GM23248 (cell line): Measurements from ENCODE around the gene VCL. TPM values are rescaled to one million over a fixed set of nuclear protein-coding genes. Genes with fewer than 3 reads are reported as not detected.

Experiments
- DNase-seq: peaks from one replicate; pipeline ENCODE4 v3.0.0-alpha.2; 2015
- H2AFZ ChIP-seq: fragments of 200-600 bp; sonication (generic); 2 replicates; pipeline ENCODE4 v1.6.1; 2016; ENCODE audit warnings: antibody characterized with exemption
- H3F3A ChIP-seq: fragments of 200-600 bp; sonication (generic); 2 replicates; pipeline ENCODE4 v1.6.1; 2016; ENCODE audit warnings: mild to moderate bottlenecking, antibody characterized with exemption, mixed run types; ENCODE audit not compliant: insufficient read depth
- H3K27ac ChIP-seq: fragments of 200-600 bp; sonication (generic); 2 replicates; pipeline ENCODE4 v1.5.1; 2016; ENCODE audit warnings: mild to moderate bottlenecking
- H3K27me3 ChIP-seq: fragments of 200-600 bp; sonication (generic); replicated peaks from 2 replicates; pipeline ENCODE4 v1.6.1; 2016; ENCODE audit warnings: mild to moderate bottlenecking; ENCODE audit not compliant: insufficient read depth
- H3K36me3 ChIP-seq: fragments of 200-600 bp; sonication (generic); 2 replicates; pipeline ENCODE4 v1.6.1; 2016; ENCODE audit warnings: low read depth, mild to moderate bottlenecking
- H3K4me1 ChIP-seq: fragments of 200-600 bp; sonication (generic); 2 replicates; pipeline ENCODE4 v1.6.1; 2016; ENCODE audit warnings: mild to moderate bottlenecking; ENCODE audit not compliant: insufficient read depth
- H3K4me2 ChIP-seq: fragments of 200-600 bp; sonication (generic); one replicate; pipeline ENCODE4 v1.6.1; 2016; ENCODE audit warnings: mild to moderate bottlenecking; ENCODE audit not compliant: unreplicated experiment
- H3K4me3 ChIP-seq: fragments of 200-600 bp; sonication (generic); 2 replicates; pipeline ENCODE4 v1.5.1; 2016; ENCODE audit warnings: mild to moderate bottlenecking
- H3K79me2 ChIP-seq: fragments of 200-600 bp; sonication (generic); 2 replicates; pipeline ENCODE4 v1.6.1; 2016; ENCODE audit warnings: mild to moderate bottlenecking; ENCODE audit not compliant: insufficient read depth
- H3K9ac ChIP-seq: fragments of 200-600 bp; sonication (generic); 2 replicates; pipeline ENCODE4 v1.6.1; 2016; ENCODE audit warnings: mild to moderate bottlenecking
- H3K9me2 ChIP-seq: fragments of 200-600 bp; sonication (generic); 2 replicates; pipeline ENCODE4 v1.6.1; 2016; ENCODE audit warnings: mixed run types, mild to moderate bottlenecking, moderate library complexity; ENCODE audit not compliant: insufficient read depth
- H3K9me3 ChIP-seq: fragments of 200-600 bp; sonication (generic); one replicate; pipeline ENCODE4 v1.6.1; 2017; ENCODE audit warnings: low read depth
- H4K20me1 ChIP-seq: fragments of 200-600 bp; sonication (generic); 2 replicates; pipeline ENCODE4 v1.6.0; 2016; ENCODE audit not compliant: insufficient read depth
- EZH2 ChIP-seq: fragments of 200-600 bp; sonication (generic); IDR thresholded peaks from 2 replicates; pipeline ENCODE4 v1.6.1; 2018; ENCODE audit warnings: antibody characterized with exemption, mild to moderate bottlenecking; ENCODE audit not compliant: insufficient read depth, poor library complexity, severe bottlenecking
- EZH2phosphoT487 ChIP-seq: fragments of 200-600 bp; sonication (generic); IDR thresholded peaks from 2 replicates; pipeline ENCODE4 v1.6.1; 2018; ENCODE audit warnings: antibody characterized with exemption, moderate library complexity, mild to moderate bottlenecking, low read depth; ENCODE audit not compliant: insufficient read depth
- WGBS, 2 experiments: methylation state at CpG; one replicate each; pipeline ENCODE4 v1.1.6; 2015 to 2017; ENCODE audit warnings: low lambda C conversion rate in 2 of 2, low coverage in 1 of 2; ENCODE audit errors: missing lambda C conversion rate in 2 of 2; 5-methylcytosine and 5-hydroxymethylcytosine counted together
- in situ Hi-C: fragments of 300-500 bp; cut with MboI; formaldehyde crosslinking; loops from 2 replicates; pipeline ENCODE4 v1.15.0; 2020
- polyA plus RNA-seq: library from polyadenylated mRNA; unstranded; fragments of >200 nt; fragmentation: Nextera tagmentation; extraction: Ambion mirVana; gene quantifications from 2 replicates; pipeline ENCODE4 v1.2.1, GENCODE V29; 2016
- total RNA-seq: library from RNA; depleted of rRNA; stranded (reverse); fragments of >200 nt; shearing (Covaris generic); gene quantifications from 2 replicates; pipeline ENCODE4 v1.2.3, GENCODE V29; 2014; rRNA removed

Gene VCL
- total RNA-seq, result 235 and 265 TPM in 2 replicates
- 177 and 180 TPM in 2 replicates for polyA plus RNA-seq

- H3K9me2 ChIP-seq, result no peaks in the 10 kb centered on the region
- no peak for TF ChIP-seq EZH2phosphoT487
- TF ChIP-seq EZH2, result no peak
- peak within 1 kb of the TSS; percentile 81 for H3K27ac ChIP-seq
- H2AFZ ChIP-seq, result peak within 1 kb of the TSS; percentile 81
- peaks cover 51% of the 10 kb centered on the region for H3K79me2 ChIP-seq
- peak within 1 kb of the TSS; percentile 97 for H3K4me2 ChIP-seq
- peaks cover 37% of the 10 kb centered on the region for H3F3A ChIP-seq
- no peaks in the 10 kb centered on the region for H3K9me3 ChIP-seq
- H3K4me1 ChIP-seq, result peaks cover 36% of the 10 kb centered on the region
- DNase-seq, result peak; percentile 99
- H4K20me1 ChIP-seq, result no peaks in the 10 kb centered on the region; the same call in 1 of the 2 replicates
- no peaks in the 10 kb centered on the region for H3K27me3 ChIP-seq
- H3K36me3 ChIP-seq, result 0 out of 2 replicates have a peak, but pooled peaks cover 7% of the 10 kb centered on the region
- H3K4me3 ChIP-seq, result peak within 1 kb of the TSS; percentile 99
- H3K9ac ChIP-seq, result peak within 1 kb of the TSS; percentile 88
- in situ Hi-C loops, result no loop called here
- WGBS, 2 experiments, result 1% methylated on average over 52 to 87 of the region's 92 CpGs
Measured at GRCh38 chr10:73997787-73998622, at the start of gene VCL. VCL (plus strand) TSS chr10:73998116; CDS start chr10:73998208, 92 bp downstream.

GRCh38 chr10:73948947-73949633, 48.8 kb upstream of the VCL start:
- no peak overlapping the region for H3K4me2 ChIP-seq
- H3K27me3 ChIP-seq, result no peaks in the 10 kb centered on the region
- no peaks in the 10 kb centered on the region for H3K79me2 ChIP-seq
- H3F3A ChIP-seq, result no peaks in the 10 kb centered on the region
- WGBS, 2 experiments, result 81 to 83% methylated on average over 9 to 10 of the region's 10 CpGs
- H3K4me1 ChIP-seq, result no peaks in the 10 kb centered on the region
- TF ChIP-seq EZH2phosphoT487 (no peak), EZH2 (no peak)
- H3K27ac ChIP-seq, result no peak overlapping the region
- no peak for DNase-seq
- no peaks in the 10 kb centered on the region for H3K9me3 ChIP-seq
- no peaks in the 10 kb centered on the region for H3K9me2 ChIP-seq
- H2AFZ ChIP-seq, result no peak overlapping the region
- no peaks in the 10 kb centered on the region for H4K20me1 ChIP-seq
- H3K36me3 ChIP-seq, result no peaks in the 10 kb centered on the region
- in situ Hi-C loops, result no loop called here
- no peak overlapping the region for H3K9ac ChIP-seq
- no peak overlapping the region for H3K4me3 ChIP-seq

- Histone ChIP-seq H3K9me2 (no peaks in the 10 kb centered on the region), H3K36me3 (no peaks in the 10 kb centered on the region), H3K27me3 (no peaks in the 10 kb centered on the region), H3K9me3 (no peaks in the 10 kb centered on the region), H4K20me1 (no peaks in the 10 kb centered on the region), H3K4me2 (no peak overlapping the region), H3F3A (no peaks in the 10 kb centered on the region), H2AFZ (no peak overlapping the region), H3K79me2 (no peaks in the 10 kb centered on the region), H3K27ac (no peak overlapping the region), H3K9ac (no peak overlapping the region), H3K4me3 (no peak overlapping the region), H3K4me1 (no peaks in the 10 kb centered on the region)
- in situ Hi-C loops, result no loop called here
- TF ChIP-seq EZH2phosphoT487 (no peak), EZH2 (no peak)
- 83 to 86% methylated on average over 13 of the region's 13 CpGs for WGBS, 2 experiments
- no peak for DNase-seq
Measured at GRCh38 chr10:73950155-73950948, 47.6 kb upstream of the VCL start.

GRCh38 chr10:73953665-73954064, 44.3 kb upstream of the VCL start:
- Histone ChIP-seq H3K9me2 (no peaks in the 10 kb centered on the region), H3K4me1 (peaks cover 12% of the 10 kb centered on the region), H3K36me3 (no peaks in the 10 kb centered on the region), H3K4me3 (no peak overlapping the region), H3K79me2 (no peaks in the 10 kb centered on the region), H3K27me3 (no peaks in the 10 kb centered on the region), H3F3A (no peaks in the 10 kb centered on the region), H3K9me3 (no peaks in the 10 kb centered on the region), H4K20me1 (no peaks in the 10 kb centered on the region), H3K9ac (no peak overlapping the region), H3K27ac (no peak overlapping the region), H2AFZ (no peak overlapping the region), H3K4me2 (no peak overlapping the region)
- DNase-seq, result peak; percentile 39
- in situ Hi-C loops, result no loop called here
- TF ChIP-seq EZH2phosphoT487 (no peak), EZH2 (no peak)
- WGBS, 2 experiments, result 94% methylated on average over 1 of the region's 1 CpG
